Brain microvascular endothelial cell (primary cell): ENCODE measurements around the gene ESYT2.

ENCODE experiments used
- DNase-seq: peaks from one replicate; pipeline ENCODE4 v3.0.0-alpha.2; 2020
- H3K27ac ChIP-seq: fragments of 250-450 bp; sonication (Bioruptor Pico); 2 replicates; pipeline ENCODE4 v1.5.1; 2020; ENCODE audit warnings: mild to moderate bottlenecking, moderate library complexity
- H3K27me3 ChIP-seq: fragments of 250-450 bp; sonication (Bioruptor Pico); replicated peaks from 2 replicates; pipeline ENCODE4 v1.5.1; 2020; ENCODE audit warnings: mild to moderate bottlenecking
- H3K36me3 ChIP-seq: fragments of 250-450 bp; sonication (Bioruptor Pico); replicated peaks from 2 replicates; pipeline ENCODE4 v1.5.1; 2020; ENCODE audit warnings: mild to moderate bottlenecking
- H3K4me3 ChIP-seq: 2 replicates; pipeline ENCODE4 v1.5.1; 2011; ENCODE audit warnings: low read depth, mild to moderate bottlenecking, control low read depth, low read length, moderate library complexity
- in situ Hi-C: cut with HindIII; loops from 2 replicates; pipeline ENCODE4 v1.10.0; 2017; ENCODE audit warnings: low sequenced_read_pairs, low pct_ligation_motif_present
- TF ChIP-seq, protein P1 (sequence below): IDR thresholded peaks from 2 replicates; pipeline ENCODE4 v1.5.1; 2011; ENCODE audit warnings: low read depth, mild to moderate bottlenecking, moderate library complexity, low read length, control low read depth, inconsistent platforms; ENCODE audit errors: missing control alignments

ESYT2 gene

DNA sequence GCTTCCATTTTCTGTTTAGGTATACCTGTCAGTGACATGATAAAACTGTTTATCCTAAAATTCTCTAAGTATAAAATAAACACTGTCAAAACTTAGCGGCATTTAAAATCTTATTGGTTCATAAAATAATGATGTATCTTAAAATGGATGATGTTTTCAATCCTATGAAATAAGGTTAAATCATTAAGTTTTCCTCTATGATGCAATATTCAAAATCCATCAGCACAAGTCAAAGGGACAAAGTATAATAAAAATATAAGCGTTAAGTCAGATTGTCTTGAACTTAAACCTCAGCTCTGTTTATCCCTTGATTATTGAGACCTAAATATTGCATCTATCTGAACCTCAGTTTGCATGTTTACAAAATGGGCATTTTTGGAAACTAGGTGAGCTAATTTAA, 78.1 kb downstream of the ESYT2 start:
- TF ChIP-seq, protein P1, sequence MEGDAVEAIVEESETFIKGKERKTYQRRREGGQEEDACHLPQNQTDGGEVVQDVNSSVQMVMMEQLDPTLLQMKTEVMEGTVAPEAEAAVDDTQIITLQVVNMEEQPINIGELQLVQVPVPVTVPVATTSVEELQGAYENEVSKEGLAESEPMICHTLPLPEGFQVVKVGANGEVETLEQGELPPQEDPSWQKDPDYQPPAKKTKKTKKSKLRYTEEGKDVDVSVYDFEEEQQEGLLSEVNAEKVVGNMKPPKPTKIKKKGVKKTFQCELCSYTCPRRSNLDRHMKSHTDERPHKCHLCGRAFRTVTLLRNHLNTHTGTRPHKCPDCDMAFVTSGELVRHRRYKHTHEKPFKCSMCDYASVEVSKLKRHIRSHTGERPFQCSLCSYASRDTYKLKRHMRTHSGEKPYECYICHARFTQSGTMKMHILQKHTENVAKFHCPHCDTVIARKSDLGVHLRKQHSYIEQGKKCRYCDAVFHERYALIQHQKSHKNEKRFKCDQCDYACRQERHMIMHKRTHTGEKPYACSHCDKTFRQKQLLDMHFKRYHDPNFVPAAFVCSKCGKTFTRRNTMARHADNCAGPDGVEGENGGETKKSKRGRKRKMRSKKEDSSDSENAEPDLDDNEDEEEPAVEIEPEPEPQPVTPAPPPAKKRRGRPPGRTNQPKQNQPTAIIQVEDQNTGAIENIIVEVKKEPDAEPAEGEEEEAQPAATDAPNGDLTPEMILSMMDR = no peak
- in situ Hi-C loops = no loop called here
- Histone ChIP-seq H3K27me3 (no peaks in the 10 kb centered on the region), H3K4me3 (no peak overlapping the region), H3K36me3 (peaks cover 25% of the 10 kb centered on the region), H3K27ac (no peak overlapping the region)
- DNase-seq = no peak

GRCh38 chr7:158750702-158751101, 78.6 kb downstream of the ESYT2 start:
- Histone ChIP-seq H3K36me3 (peaks cover 29% of the 10 kb centered on the region), H3K27ac (no peak overlapping the region), H3K4me3 (no peak overlapping the region), H3K27me3 (no peaks in the 10 kb centered on the region)
- no peak for DNase-seq
- TF ChIP-seq, protein P1 = no peak
- in situ Hi-C loops = no loop called here

- H3K36me3 ChIP-seq = peaks cover 33% of the 10 kb centered on the region
- no peak overlapping the region for H3K27ac ChIP-seq
- no peak for DNase-seq
- no peak overlapping the region for H3K4me3 ChIP-seq
- TF ChIP-seq, protein P1 = no peak
- H3K27me3 ChIP-seq = no peaks in the 10 kb centered on the region
- in situ Hi-C loops = no loop called here
Observed at GRCh38 chr7:158749396-158749795, 79.9 kb downstream of the ESYT2 start.

GRCh38 chr7:158748335-158748734, 81.0 kb downstream of the ESYT2 start:
- in situ Hi-C loops = no loop called here
- no peak overlapping the region for H3K4me3 ChIP-seq
- no peak overlapping the region for H3K27ac ChIP-seq
- DNase-seq = no peak
- TF ChIP-seq, protein P1 = no peak
- no peaks in the 10 kb centered on the region for H3K27me3 ChIP-seq
- peaks cover 37% of the 10 kb centered on the region for H3K36me3 ChIP-seq

DNA sequence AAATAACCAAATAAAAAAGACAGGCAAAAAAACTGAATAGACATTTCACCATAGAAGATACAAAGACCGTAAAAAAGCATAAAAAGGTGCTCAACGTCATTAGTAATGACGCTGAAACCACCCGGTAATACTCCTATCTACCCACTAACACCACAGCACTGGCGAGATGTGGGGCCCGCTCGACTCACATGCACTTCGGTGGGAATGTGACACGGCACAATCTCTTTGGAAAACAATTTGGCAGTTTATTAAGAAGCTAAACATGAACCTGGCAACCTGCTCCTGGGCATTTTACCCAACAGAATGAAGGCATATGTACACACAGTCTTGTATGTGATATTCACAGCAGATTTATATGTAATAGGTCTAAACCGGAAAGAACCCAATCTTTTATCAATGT, 81.9 kb downstream of the ESYT2 start:
- H3K27ac ChIP-seq = no peak overlapping the region
- H3K27me3 ChIP-seq = no peaks in the 10 kb centered on the region
- no peak overlapping the region for H3K4me3 ChIP-seq
- in situ Hi-C loops = no loop called here
- no peak for DNase-seq
- H3K36me3 ChIP-seq = peaks cover 43% of the 10 kb centered on the region
- TF ChIP-seq, protein P1 = no peak

DNA sequence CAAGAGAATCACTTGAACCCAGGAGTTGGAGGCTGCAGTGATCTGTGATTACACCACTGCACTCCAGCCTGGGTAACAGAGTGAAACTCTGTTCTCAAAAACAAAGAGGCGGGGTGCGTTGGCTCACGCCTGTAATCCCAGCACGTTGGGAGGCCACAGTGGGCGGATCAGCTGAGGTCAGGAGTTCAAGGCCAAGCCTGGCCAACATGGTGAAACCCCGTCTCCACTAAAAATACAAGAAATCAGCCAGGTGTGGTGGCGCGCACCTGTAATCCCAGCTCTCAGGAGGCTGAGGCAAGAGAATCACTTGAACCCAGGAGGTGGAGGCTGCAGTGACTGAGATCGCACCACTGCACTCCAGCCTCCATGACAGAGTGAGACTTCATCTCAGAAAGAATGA, 82.4 kb downstream of the ESYT2 start:
- no peak for DNase-seq
- in situ Hi-C loops = no loop called here
- no peak overlapping the region for H3K4me3 ChIP-seq
- H3K27me3 ChIP-seq = no peaks in the 10 kb centered on the region
- TF ChIP-seq, protein P1 = no peak
- no peak overlapping the region for H3K27ac ChIP-seq
- H3K36me3 ChIP-seq = peaks cover 48% of the 10 kb centered on the region
